Measurements from ENCODE around the gene PER2.

GRCh38 chr2:238242731-238243495 is 45.5 kb downstream of the PER2 start:
- no peak for TF ChIP-seq CEBPB (IDR thresholded peaks at IDR 0.05; ENCODE audit: low read depth, low read length)
- TF ChIP-seq CTCF (conservative IDR thresholded peaks at IDR 0.05; ENCODE audit: low read depth, low read length) = no peak
- TF ChIP-seq POLR2A (IDR thresholded peaks at IDR 0.05; ENCODE audit: low read depth, low read length) = no peak
- TF ChIP-seq RFX5 (IDR thresholded peaks at IDR 0.05; ENCODE audit: low read depth, low read length) = no peak
- TF ChIP-seq USF2 (IDR thresholded peaks at IDR 0.05; ENCODE audit: low read depth, low read length) = no peak
- no peak for TF ChIP-seq MAZ (IDR thresholded peaks at IDR 0.05; ENCODE audit: borderline replicate concordance, low read depth, low read length)
- TF ChIP-seq RAD21 (IDR thresholded peaks at IDR 0.05; ENCODE audit: low read length) = no peak
- TF ChIP-seq MAFK (IDR thresholded peaks at IDR 0.05; ENCODE audit: low read depth, low read length) = no peak
- no peak for TF ChIP-seq CHD1 (IDR thresholded peaks at IDR 0.05; ENCODE audit: low read depth, low read length)

All from IMR-90 (cell line).